PC-3 (cell line): ENCODE data around the gene CD151. TPM values are rescaled to one million over a fixed set of nuclear protein-coding genes. Genes with fewer than 3 reads are reported as not detected.
A peak's percentile ranks its signal among the peaks of the same experiment; 100 is the strongest.

Experiments
- ATAC-seq: fragments of 200-7000 bp; cut with Tn5 transposase; 2 replicates; pipeline ENCODE4 v1.9.1; 2020; ENCODE audit warnings: mild to moderate bottlenecking, moderate library complexity
- BruUV-seq: library from RNA; stranded (reverse); fragments of 400-500 nt; replicated peaks from 2 replicates; lab custom pipeline; 2021; lab: Mats Ljungman, UMichigan
- CTCF ChIA-PET: fragments of 300-600 bp; sonication (Branson Sonifier 250); formaldehyde crosslinking; loops from one replicate; lab custom pipeline; 2022; ENCODE audit warnings: antibody characterized with exemption; lab: Charles Lee
- POLR2A ChIA-PET: fragments of 300-600 bp; sonication (Branson Sonifier 250); formaldehyde crosslinking; loops from one replicate; lab custom pipeline; 2022; ENCODE audit warnings: antibody characterized with exemption; ENCODE audit not compliant: unreplicated experiment; lab: Charles Lee
- DNase-seq: peaks from one replicate; pipeline ENCODE4 v3.0.0-alpha.2; 2015
- H2AFZ ChIP-seq: fragments of 300-600 bp; sonication (generic); 2 replicates; pipeline ENCODE4 v1.6.0; 2016; ENCODE audit warnings: antibody characterized with exemption, low read length
- H3F3A ChIP-seq: fragments of 300-600 bp; sonication (generic); one replicate; pipeline ENCODE4 v1.6.0; 2017; ENCODE audit warnings: antibody characterized with exemption, low read length, control low read depth, mild to moderate bottlenecking; ENCODE audit not compliant: unreplicated experiment
- H3K27ac ChIP-seq: fragments of 300-600 bp; sonication (generic); 2 replicates; pipeline ENCODE4 v1.5.1; 2016; ENCODE audit warnings: mild to moderate bottlenecking, low read length
- H3K27me3 ChIP-seq: fragments of 300-600 bp; sonication (generic); 2 replicates; pipeline ENCODE4 v1.6.1; 2016; ENCODE audit warnings: low read length, mixed read lengths
- H3K36me3 ChIP-seq: fragments of 300-600 bp; sonication (generic); 2 replicates; pipeline ENCODE4 v1.6.1; 2016; ENCODE audit warnings: low read depth, mixed run types, low read length, mixed read lengths
- H3K4me1 ChIP-seq: fragments of 300-600 bp; sonication (generic); 2 replicates; pipeline ENCODE4 v1.5.1; 2016; ENCODE audit warnings: low read length; ENCODE audit not compliant: insufficient read depth
- H3K4me2 ChIP-seq: fragments of 300-600 bp; sonication (generic); 2 replicates; pipeline ENCODE4 v1.6.0; 2016; ENCODE audit warnings: low read length
- H3K4me3 ChIP-seq: fragments of 300-600 bp; sonication (generic); 2 replicates; pipeline ENCODE4 v1.5.1; 2016; ENCODE audit warnings: mild to moderate bottlenecking, low read length, mixed read lengths
- H3K79me2 ChIP-seq: fragments of 300-600 bp; sonication (generic); 2 replicates; pipeline ENCODE4 v1.6.1; 2017; ENCODE audit warnings: low read length, mixed read lengths
- H3K9ac ChIP-seq: fragments of 300-600 bp; sonication (generic); 2 replicates; pipeline ENCODE4 v1.6.0; 2016; ENCODE audit warnings: mild to moderate bottlenecking, low read length
- H3K9me2 ChIP-seq: fragments of 300-600 bp; sonication (generic); replicated peaks from 2 replicates; pipeline ENCODE4 v1.6.1; 2016; ENCODE audit warnings: mixed run types, low read length, mixed read lengths
- H3K9me3 ChIP-seq: fragments of 300-600 bp; sonication (generic); 2 replicates; pipeline ENCODE4 v1.6.1; 2016; ENCODE audit warnings: low read length, mixed read lengths
- H4K20me1 ChIP-seq: fragments of 300-600 bp; sonication (generic); 2 replicates; pipeline ENCODE4 v1.6.1; 2016; ENCODE audit warnings: low read length, mixed read lengths
- EZH2 ChIP-seq: fragments of 300-600 bp; sonication (generic); IDR thresholded peaks from one replicate; pipeline ENCODE4 v1.6.1; 2017; ENCODE audit warnings: antibody characterized with exemption, mild to moderate bottlenecking, low read length; ENCODE audit not compliant: unreplicated experiment
- EZH2phosphoT487 ChIP-seq: fragments of 300-600 bp; sonication (generic); IDR thresholded peaks from 2 replicates; pipeline ENCODE4 v1.6.1; 2018; ENCODE audit warnings: mild to moderate bottlenecking, antibody characterized with exemption, low read length, borderline replicate concordance
- intact Hi-C: fragments of 100-400 bp; cut with micrococcal nuclease; formaldehyde crosslinking; loops from 2 replicates; pipeline ENCODE4 v1.9.0; 2023
- total RNA-seq: library from RNA; depleted of rRNA; stranded (reverse); fragments of >200 nt; gene quantifications from 2 replicates; pipeline ENCODE4 v1.2.3, GENCODE V29; 2014
- TF ChIP-seq, protein P1 (sequence below): fragments of 300-600 bp; sonication (generic); conservative IDR thresholded peaks from 2 replicates; pipeline ENCODE4 v1.5.1; 2017; ENCODE audit warnings: antibody characterized with exemption, low read depth, mild to moderate bottlenecking, low read length

CD151 gene
- total RNA-seq, 1 experiment from 2014 or later = 469 TPM

DNA sequence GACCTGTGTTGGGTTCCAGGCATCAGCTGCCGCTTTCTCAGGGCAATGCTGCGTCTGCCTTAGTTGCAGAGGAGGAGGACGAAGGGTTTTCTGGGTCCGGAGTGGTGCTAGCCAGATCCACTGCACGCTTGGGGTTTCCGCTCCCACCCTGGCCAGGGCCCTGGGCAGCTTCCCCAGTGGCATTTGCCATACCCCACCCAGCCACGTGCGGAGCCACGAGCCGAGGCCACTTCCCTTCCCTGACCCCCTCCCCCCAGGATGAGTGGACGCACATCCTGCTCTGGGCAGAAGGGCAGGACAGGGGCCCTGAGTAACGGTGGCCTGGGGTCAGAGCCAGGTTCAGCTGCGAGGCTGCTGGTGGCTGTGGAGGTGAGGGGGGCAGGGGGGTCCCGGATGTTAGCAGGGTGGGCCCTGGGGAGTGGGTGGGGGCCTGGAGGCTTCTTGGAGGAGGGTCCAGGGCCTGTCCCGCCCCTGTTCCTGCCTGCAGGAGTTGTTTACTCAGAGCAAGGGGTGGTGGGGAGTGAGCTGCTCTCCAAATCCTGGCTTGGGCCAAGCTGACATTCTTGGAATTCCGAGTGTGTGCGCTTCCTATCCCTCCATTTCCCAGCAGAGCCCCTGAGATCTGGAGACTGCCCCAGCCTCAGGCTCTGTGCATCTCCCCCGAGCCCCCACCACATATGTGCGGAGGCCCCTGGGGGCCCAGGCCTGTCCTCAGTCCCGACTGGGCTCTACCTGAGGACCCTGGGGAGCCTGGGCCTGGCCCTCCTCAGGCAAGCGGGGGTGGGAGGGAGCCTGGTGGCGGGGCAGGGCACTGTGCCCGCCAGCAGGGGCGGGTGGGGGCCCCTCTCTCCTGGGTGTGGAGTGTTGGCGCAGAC, 11.3 kb downstream of the CD151 start:
- H3K27me3 ChIP-seq = no peaks in the 10 kb centered on the region
- H3F3A ChIP-seq = peaks cover 8% of the 10 kb centered on the region
- peaks cover 46% of the 10 kb centered on the region for H3K4me1 ChIP-seq
- ATAC-seq (peak; percentile 50), DNase-seq (peak; percentile 88)
- CTCF ChIA-PET = interaction anchor here (0.6 kb wide), 1 partner anchor 143 kb away, joined by 6 read pairs; no protein-coding TSS in a partner anchor
- peak overlapping the region; percentile 64 for H3K27ac ChIP-seq
- no TSS peak for BruUV-seq
- POLR2A ChIA-PET = interaction anchor here (0.5 to 1.7 kb wide), 2 partner anchors 10 to 25 kb away, joined by 3 to 14 read pairs; no protein-coding TSS in a partner anchor
- peak overlapping the region; percentile 97 for H3K9ac ChIP-seq
- H2AFZ ChIP-seq = no peak overlapping the region
- H3K4me2 ChIP-seq = peak overlapping the region; percentile 90
- H4K20me1 ChIP-seq = peaks cover 31% of the 10 kb centered on the region
- intact Hi-C loops = loop anchor here (5.0 kb wide), 1 partner anchor 208 kb away; no protein-coding TSS in a partner anchor
- peaks cover 74% of the 10 kb centered on the region for H3K79me2 ChIP-seq
- H3K9me3 ChIP-seq = no peaks in the 10 kb centered on the region
- H3K36me3 ChIP-seq = peaks cover 24% of the 10 kb centered on the region
- TF ChIP-seq EZH2phosphoT487 (peak; percentile 93), EZH2 (no peak)
- H3K9me2 ChIP-seq = no peaks in the 10 kb centered on the region
- peak overlapping the region; percentile 100 for H3K4me3 ChIP-seq

DNA sequence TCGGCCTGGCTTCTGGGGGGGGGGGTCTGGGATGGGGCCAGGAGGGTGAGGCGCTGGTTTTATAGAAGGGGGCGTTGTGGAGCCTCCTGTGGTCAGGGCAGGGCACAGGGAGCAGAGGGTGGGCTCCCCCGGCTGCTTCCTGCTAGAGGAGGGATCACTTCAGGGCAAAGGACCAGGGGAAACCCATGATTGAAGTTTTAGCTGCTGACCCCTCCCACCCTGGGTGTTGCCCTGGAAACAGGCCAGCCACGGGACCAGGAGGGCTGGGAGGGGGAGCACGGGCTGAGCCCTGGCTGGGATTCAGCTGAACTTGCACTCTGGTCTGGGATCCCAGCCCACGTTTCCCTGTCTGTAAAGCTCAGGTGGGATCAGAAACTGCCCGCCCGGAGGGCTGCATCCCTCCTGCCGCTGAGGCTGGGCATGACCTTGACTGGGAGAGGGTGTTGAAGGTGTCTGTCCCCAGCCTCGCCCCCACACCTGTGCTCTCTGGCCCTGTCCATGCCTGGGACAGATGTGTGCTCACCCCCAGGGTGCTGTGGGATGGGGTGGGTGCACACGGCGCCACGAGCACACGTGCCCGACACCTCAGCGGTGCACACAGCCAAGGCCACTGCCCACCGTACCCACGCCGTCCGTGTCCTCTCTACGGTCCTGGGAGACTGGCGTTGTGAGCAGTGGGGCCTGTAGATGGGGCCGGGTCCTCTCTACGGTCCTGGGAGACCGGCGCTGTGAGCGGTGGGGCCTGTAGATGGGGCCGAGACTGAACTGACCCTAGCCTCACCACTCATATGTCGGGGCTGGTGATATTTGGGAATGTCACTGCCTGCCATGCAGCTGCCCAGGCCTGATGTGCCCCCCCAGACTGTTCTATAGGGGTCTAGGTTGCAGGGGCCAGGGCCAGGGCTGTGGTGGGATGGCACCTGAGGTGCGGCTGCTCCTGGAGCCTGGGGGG, 12.2 kb downstream of the CD151 start:
- Histone ChIP-seq H3K4me3 (peak overlapping the region; percentile 100; the same call in 1 of the 2 replicates), H2AFZ (no peak overlapping the region), H3K4me1 (peaks cover 43% of the 10 kb centered on the region), H3K4me2 (peak overlapping the region; percentile 90), H3K9ac (0 out of 2 replicates have a peak overlapping the region, but pooled peaks have one; percentile 48), H3K79me2 (peaks cover 69% of the 10 kb centered on the region), H3K27me3 (no peaks in the 10 kb centered on the region), H3K27ac (peak overlapping the region; percentile 64; the same call in 1 of the 2 replicates), H3K9me2 (no peaks in the 10 kb centered on the region), H3F3A (no peaks in the 10 kb centered on the region), H4K20me1 (peaks cover 22% of the 10 kb centered on the region), H3K36me3 (peaks cover 15% of the 10 kb centered on the region), H3K9me3 (no peaks in the 10 kb centered on the region)
- peak; percentile 74 for DNase-seq
- TSS peak; percentile 17 for BruUV-seq
- TF ChIP-seq EZH2 (no peak), EZH2phosphoT487 (no peak)
- TF ChIP-seq, protein P1, sequence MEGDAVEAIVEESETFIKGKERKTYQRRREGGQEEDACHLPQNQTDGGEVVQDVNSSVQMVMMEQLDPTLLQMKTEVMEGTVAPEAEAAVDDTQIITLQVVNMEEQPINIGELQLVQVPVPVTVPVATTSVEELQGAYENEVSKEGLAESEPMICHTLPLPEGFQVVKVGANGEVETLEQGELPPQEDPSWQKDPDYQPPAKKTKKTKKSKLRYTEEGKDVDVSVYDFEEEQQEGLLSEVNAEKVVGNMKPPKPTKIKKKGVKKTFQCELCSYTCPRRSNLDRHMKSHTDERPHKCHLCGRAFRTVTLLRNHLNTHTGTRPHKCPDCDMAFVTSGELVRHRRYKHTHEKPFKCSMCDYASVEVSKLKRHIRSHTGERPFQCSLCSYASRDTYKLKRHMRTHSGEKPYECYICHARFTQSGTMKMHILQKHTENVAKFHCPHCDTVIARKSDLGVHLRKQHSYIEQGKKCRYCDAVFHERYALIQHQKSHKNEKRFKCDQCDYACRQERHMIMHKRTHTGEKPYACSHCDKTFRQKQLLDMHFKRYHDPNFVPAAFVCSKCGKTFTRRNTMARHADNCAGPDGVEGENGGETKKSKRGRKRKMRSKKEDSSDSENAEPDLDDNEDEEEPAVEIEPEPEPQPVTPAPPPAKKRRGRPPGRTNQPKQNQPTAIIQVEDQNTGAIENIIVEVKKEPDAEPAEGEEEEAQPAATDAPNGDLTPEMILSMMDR = no peak
- ChIA-PET POLR2A (interaction anchor here (0.5 to 0.6 kb wide), 2 partner anchors 26 to 170 kb away, joined by 3 to 4 read pairs; no protein-coding TSS in a partner anchor), CTCF (interaction anchor here (0.6 kb wide), 1 partner anchor 144 kb away, joined by 6 read pairs; no protein-coding TSS in a partner anchor)
- peak; percentile 30 for ATAC-seq
- intact Hi-C loops = loop anchor here (5.0 kb wide), 1 partner anchor 207 kb away; no protein-coding TSS in a partner anchor
